ENCODE measurements around the gene TTF1.

The TTF1 gene

DNA sequence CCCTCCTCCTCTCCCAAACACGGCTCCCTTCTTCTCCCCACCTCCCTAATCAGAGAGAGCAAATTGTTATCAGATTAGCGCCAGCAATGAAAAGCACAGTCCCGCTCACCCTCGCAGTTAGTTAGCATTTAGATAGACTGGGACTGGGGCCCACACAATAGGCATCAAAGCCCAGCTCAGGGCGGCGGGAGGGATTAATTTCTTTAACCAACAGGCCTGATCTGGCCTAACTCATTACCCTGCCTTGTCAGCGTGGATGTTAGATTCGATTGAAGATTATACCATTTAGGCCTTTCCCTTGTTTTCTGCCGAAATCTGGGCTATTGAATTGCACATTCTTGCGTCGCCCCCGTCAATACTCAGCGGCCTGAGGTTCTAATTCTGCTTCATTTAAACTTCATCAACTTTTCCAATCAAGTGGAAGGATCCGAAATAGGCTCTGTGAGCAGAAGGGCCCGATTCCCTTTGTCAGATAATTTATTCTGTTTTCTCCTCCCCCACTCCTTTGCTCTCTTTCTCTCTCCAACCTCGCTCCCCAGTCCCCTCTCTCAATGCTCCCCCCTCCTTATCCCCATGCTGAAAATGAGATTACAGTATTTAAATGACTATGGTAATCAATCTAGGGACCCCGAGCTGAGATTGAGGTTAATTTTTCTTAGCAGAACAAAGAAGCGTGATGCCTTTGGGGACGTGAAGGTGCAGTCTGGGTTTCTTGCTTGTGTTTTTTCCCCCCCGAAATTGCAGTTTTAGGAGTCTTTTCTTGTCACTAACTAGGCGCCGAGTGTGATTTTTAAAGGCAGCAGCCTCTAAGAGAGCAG is 18.4 kb upstream of the TTF1 start:
- H3K4me3 ChIP-seq (ENCODE audit: low read depth, low read length) = no peak overlapping the region
- TF ChIP-seq, protein P1, sequence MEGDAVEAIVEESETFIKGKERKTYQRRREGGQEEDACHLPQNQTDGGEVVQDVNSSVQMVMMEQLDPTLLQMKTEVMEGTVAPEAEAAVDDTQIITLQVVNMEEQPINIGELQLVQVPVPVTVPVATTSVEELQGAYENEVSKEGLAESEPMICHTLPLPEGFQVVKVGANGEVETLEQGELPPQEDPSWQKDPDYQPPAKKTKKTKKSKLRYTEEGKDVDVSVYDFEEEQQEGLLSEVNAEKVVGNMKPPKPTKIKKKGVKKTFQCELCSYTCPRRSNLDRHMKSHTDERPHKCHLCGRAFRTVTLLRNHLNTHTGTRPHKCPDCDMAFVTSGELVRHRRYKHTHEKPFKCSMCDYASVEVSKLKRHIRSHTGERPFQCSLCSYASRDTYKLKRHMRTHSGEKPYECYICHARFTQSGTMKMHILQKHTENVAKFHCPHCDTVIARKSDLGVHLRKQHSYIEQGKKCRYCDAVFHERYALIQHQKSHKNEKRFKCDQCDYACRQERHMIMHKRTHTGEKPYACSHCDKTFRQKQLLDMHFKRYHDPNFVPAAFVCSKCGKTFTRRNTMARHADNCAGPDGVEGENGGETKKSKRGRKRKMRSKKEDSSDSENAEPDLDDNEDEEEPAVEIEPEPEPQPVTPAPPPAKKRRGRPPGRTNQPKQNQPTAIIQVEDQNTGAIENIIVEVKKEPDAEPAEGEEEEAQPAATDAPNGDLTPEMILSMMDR (IDR thresholded peaks at IDR 0.05; ENCODE audit: low read depth, low read length) = no peak

DNA sequence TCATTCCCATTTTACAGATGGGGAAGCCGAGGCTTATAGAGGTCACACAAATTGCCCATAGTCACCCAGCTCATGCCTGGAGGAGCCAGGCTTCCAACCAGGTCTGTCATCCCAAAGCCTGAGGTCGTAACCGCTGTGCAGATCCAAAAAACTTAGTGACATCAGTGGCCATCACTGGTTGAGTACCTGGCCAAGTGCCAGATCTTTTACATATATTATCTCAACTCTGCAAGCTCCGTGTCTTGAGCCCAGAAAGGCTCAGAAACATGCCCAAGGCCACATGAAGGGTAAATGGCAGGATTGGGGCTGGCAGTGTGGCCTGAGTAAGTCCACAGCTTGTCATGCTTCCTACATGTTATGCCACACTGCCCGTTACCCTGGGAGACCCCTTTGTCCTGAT is 16.9 kb upstream of the TTF1 start:
- TF ChIP-seq, protein P1 (IDR thresholded peaks at IDR 0.05; ENCODE audit: low read depth, low read length) = no peak
- H3K4me3 ChIP-seq (ENCODE audit: low read depth, low read length) = no peak overlapping the region

DNA sequence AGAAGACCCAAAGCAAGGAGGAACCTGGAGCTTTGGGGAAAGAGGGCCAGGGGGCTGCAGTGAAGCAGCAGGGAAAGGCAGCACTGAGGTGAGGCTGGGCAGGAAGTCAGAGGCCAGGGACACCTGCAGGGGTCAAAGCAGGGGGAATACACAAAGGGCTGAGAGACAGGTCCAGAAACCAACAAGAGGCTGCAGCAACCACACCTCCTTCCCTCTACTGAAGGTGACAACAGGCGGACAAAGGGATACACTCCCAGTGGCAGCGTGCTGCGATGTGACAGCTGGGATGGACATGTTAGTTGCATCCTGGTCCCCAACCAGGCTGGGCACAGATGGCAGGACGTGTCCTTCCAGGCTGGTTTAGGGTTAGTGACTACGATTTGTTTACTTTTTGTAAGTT is 15.9 kb upstream of the TTF1 start:
- TF ChIP-seq, protein P1 (IDR thresholded peaks at IDR 0.05; ENCODE audit: low read depth, low read length) = no peak
- H3K4me3 ChIP-seq (ENCODE audit: low read depth, low read length) = no peak overlapping the region

DNA sequence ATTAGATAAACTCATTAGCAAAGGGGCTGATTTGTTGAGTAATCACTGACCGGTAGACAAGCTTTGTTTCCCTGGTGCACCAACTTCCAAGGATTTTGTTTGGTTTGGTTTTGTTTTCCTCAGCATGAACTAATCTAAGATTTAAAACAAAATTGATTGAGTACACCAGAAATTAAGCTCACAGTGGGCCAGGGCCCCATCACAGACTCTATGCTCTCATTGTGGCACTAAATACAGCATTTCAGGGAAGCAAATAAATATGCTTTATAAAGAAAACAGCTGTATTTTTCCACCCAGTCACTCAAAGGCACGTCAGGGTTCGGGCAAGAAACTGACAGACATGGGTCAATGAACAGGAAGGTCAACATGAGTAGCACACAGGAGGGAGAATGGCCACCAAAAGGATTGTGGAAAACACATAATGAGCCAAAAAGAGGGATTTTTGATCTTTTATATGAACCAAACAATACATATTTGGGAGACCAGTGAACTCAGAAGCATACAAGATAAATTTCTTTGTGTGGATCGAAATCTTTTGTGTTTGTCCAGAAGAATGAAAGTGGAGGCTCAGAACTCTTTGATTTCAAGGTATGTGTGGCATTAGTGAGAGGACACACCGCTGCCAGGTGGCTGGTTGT is 12.2 kb upstream of the TTF1 start:
- TF ChIP-seq, protein P1 (IDR thresholded peaks at IDR 0.05; ENCODE audit: low read depth, low read length) = no peak
- no peak overlapping the region for H3K4me3 ChIP-seq (ENCODE audit: low read depth, low read length)

DNA sequence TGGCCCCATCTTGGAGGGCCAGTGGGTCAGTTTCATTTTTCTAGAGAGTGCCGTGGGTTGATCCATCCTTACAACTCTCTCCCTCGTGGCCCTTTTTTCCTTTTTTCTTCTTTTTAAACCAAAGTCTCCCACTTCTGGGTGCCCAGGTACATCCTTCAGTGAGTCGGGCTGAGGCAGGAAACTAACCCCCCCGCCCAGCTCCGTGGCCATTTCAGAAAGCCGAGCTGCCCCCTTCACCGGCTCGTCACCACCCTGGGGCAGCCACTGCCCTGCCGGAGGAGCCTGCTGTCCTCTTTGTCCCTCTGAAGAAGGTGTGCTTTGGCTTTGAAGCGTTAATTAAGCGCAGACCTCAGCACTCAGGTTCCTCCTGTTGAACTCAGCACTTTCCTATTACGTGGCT is 8.5 kb upstream of the TTF1 start:
- no peak overlapping the region for H3K4me3 ChIP-seq (ENCODE audit: low read depth, low read length)
- TF ChIP-seq, protein P1 (IDR thresholded peaks at IDR 0.05; ENCODE audit: low read depth, low read length) = no peak

DNA sequence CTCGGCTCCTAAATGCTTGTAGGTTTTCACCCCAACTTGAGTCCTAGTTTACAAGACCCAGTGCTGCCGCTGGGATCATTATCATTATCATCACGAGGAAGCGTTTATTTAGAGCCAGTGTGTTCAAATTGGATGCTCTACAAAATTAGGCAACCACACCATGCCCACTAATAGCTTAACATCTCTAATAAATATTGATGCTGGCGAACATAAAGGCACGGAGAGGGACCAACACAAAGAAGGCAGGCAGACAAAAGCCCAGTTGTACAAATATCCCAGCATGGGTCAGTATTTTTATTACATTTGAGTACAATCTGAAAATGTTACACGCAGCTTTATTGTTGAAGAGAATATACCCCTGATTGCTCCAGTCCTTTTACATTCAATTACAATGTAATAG is 8.1 kb upstream of the TTF1 start:
- TF ChIP-seq, protein P1 (IDR thresholded peaks at IDR 0.05; ENCODE audit: low read depth, low read length) = no peak
- no peak overlapping the region for H3K4me3 ChIP-seq (ENCODE audit: low read depth, low read length)

DNA sequence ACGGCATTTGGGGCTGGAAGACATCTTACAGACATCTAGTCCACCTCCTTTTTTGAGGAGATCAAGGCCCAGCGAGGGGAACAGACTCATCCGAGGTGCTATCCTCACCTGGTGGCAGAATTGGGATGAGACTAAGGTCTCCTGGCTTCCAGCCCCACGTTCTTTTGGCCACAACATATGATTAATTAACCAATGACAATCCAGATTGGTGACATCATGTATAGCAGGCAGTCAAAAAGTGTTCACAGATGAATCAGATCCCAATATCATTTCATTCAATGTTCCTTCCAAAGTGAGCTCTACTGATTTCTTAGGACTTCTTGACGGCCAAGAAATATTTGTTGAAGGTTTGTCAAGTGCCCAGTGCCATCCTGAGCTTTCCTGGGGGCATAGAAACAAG is 7.3 kb upstream of the TTF1 start:
- TF ChIP-seq, protein P1 (IDR thresholded peaks at IDR 0.05; ENCODE audit: low read depth, low read length) = no peak
- no peak overlapping the region for H3K4me3 ChIP-seq (ENCODE audit: low read depth, low read length)
